Osteocyte (in vitro differentiated cells): ENCODE data around the gene CNNM2. TPM values are rescaled to one million over a fixed set of nuclear protein-coding genes. Genes with fewer than 3 reads are reported as not detected.

Experiments
- DNase-seq: peaks from one replicate; pipeline ENCODE4 v3.0.0; 2021; ENCODE audit warnings: mixed read lengths; ENCODE audit not compliant: unreplicated experiment; ENCODE audit errors: extremely low spot score
- H3K27ac Mint-ChIP-seq: one replicate; pipeline ENCODE4 v1.8.0; 2021; ENCODE audit warnings: mild to moderate bottlenecking, mixed read lengths; ENCODE audit not compliant: unreplicated experiment
- H3K27me3 Mint-ChIP-seq: one replicate; pipeline ENCODE4 v1.8.0; 2021; ENCODE audit warnings: mixed read lengths; ENCODE audit not compliant: unreplicated experiment
- H3K36me3 Mint-ChIP-seq: one replicate; pipeline ENCODE4 v1.8.0; 2021; ENCODE audit warnings: mixed read lengths; ENCODE audit not compliant: unreplicated experiment
- H3K4me1 Mint-ChIP-seq: one replicate; pipeline ENCODE4 v1.8.0; 2021; ENCODE audit warnings: mixed read lengths; ENCODE audit not compliant: unreplicated experiment
- H3K4me3 Mint-ChIP-seq: one replicate; pipeline ENCODE4 v1.8.0; 2021; ENCODE audit warnings: mild to moderate bottlenecking, moderate library complexity, mixed read lengths; ENCODE audit not compliant: unreplicated experiment
- H3K9me3 Mint-ChIP-seq: one replicate; pipeline ENCODE4 v1.8.0; 2021; ENCODE audit warnings: mixed read lengths; ENCODE audit not compliant: unreplicated experiment
- total RNA-seq: library from RNA; stranded (reverse); gene quantifications from 2 replicates; pipeline ENCODE4 v1.2.1, GENCODE V29; 2021
- TF ChIP-seq, protein P1 (sequence below): fragments of 200-600 bp; sonication (generic); IDR thresholded peaks from 2 replicates; pipeline ENCODE4 v1.5.0; 2021; ENCODE audit warnings: antibody characterized with exemption, mild to moderate bottlenecking, moderate library complexity

CNNM2 gene
- total RNA-seq, 1 donor from 2014 or later, result 11.7 TPM

DNA sequence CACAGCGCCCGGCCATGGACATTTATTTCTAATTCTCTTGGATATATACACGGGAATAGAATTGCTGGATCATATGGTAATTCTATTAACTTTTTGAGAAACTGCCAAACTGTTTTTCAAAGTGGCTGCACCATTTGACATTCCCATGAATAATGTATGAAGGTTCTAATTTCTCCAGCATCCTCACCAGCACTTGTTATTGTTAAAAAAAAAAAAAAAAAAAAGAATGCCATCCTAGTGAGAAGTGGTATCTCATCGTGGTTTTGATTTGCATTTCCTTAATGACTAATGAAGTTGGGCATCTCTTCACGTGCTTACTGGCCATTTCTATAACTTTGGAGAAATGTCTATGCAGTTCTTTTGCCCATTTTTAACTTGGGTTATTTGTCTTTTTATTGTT is 13.5 kb downstream of the CNNM2 start:
- peaks cover 5% of the 10 kb centered on the region for H3K9me3 Mint-ChIP-seq
- H3K4me1 Mint-ChIP-seq, result no peaks in the 10 kb centered on the region
- TF ChIP-seq, protein P1, sequence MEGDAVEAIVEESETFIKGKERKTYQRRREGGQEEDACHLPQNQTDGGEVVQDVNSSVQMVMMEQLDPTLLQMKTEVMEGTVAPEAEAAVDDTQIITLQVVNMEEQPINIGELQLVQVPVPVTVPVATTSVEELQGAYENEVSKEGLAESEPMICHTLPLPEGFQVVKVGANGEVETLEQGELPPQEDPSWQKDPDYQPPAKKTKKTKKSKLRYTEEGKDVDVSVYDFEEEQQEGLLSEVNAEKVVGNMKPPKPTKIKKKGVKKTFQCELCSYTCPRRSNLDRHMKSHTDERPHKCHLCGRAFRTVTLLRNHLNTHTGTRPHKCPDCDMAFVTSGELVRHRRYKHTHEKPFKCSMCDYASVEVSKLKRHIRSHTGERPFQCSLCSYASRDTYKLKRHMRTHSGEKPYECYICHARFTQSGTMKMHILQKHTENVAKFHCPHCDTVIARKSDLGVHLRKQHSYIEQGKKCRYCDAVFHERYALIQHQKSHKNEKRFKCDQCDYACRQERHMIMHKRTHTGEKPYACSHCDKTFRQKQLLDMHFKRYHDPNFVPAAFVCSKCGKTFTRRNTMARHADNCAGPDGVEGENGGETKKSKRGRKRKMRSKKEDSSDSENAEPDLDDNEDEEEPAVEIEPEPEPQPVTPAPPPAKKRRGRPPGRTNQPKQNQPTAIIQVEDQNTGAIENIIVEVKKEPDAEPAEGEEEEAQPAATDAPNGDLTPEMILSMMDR, result no peak
- H3K4me3 Mint-ChIP-seq, result no peak overlapping the region
- no peaks in the 10 kb centered on the region for H3K27me3 Mint-ChIP-seq
- H3K27ac Mint-ChIP-seq, result no peak overlapping the region
- peaks cover 24% of the 10 kb centered on the region for H3K36me3 Mint-ChIP-seq
- DNase-seq, result no peak

DNA sequence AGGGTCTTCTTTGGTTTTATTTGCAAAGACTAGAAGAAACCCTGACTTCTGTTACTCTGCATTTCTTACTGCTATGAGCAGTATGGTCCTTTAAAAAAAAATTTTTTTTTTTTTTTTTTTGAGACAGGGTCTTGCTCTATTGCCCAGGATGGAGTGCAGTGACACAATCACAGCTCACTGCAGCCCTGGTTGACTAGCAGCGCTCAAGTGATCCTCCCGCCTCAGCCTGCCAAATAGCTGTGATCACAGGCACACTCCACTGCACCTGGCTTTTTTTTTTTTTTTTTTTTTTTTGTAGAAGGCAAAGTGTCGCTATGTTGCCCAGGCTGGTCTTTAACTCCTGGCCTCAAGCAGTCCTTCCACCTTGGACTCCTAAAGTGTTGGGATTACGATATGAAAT is 17.4 kb downstream of the CNNM2 start:
- Mint-ChIP-seq H3K9me3 (peaks cover 5% of the 10 kb centered on the region), H3K4me1 (no peaks in the 10 kb centered on the region), H3K4me3 (no peak overlapping the region), H3K27ac (no peak overlapping the region), H3K36me3 (peaks cover 14% of the 10 kb centered on the region), H3K27me3 (peaks cover 2% of the 10 kb centered on the region)
- TF ChIP-seq, protein P1, result no peak
- DNase-seq, result no peak

DNA sequence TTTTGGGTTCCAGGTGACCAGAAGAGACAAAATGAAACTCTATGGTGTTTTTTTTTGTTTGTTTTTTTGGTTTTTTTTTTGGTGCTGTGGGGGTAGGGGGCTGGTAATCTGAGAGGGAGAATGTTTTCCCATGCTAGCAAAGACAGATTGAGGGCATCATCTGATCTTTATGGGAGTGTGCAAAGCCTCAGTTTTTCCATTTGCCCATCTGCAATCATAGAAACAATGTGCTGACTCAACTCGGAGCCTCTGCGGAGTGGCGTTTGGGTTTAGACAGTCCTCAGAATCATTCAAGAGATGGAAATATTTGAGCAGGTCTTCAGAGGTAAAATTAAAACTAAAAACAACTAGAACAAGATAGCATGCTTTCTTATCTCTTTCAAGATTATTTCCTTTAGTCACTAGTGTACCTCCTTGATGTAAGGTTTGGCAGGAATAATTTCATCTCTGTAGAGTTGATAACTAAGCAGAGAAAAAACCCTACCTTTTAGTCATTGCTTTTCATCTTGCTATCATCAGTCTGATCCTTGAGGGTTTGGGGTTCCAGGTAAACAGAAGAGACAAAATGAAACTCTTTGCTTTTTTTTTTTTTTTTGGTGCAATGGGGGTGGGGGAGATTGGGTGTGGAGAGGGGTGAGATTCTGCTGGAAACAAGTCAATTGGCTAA is 18.0 kb downstream of the CNNM2 start:
- Mint-ChIP-seq H3K36me3 (peaks cover 9% of the 10 kb centered on the region), H3K9me3 (peaks cover 5% of the 10 kb centered on the region), H3K4me3 (no peak overlapping the region), H3K27me3 (peaks cover 2% of the 10 kb centered on the region), H3K27ac (no peak overlapping the region), H3K4me1 (no peaks in the 10 kb centered on the region)
- TF ChIP-seq, protein P1, result no peak
- DNase-seq, result no peak

DNA sequence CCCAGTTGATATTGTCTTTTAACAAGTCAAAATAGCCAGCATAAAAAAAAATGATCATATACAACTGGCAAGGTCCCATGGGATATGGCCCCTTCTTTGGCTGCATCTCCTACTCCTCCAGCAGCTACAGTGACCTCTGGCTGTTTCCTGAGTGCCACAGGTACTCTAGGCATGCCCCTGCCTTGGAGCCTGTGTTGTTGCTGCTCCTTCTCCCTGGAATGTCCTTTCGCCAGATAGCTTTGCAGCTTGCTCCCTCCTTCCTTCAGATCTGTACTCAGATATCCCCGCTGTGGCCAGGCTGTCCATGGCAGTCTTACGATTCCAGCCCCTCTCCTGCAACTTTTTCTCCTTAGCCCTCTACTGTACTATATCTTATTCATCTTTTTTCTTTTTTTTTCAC is 23.3 kb downstream of the CNNM2 start:
- Mint-ChIP-seq H3K4me3 (no peak overlapping the region), H3K27me3 (peaks cover 4% of the 10 kb centered on the region), H3K4me1 (no peaks in the 10 kb centered on the region), H3K9me3 (no peaks in the 10 kb centered on the region), H3K36me3 (peaks cover 2% of the 10 kb centered on the region), H3K27ac (no peak overlapping the region)
- TF ChIP-seq, protein P1, result no peak
- DNase-seq, result no peak

DNA sequence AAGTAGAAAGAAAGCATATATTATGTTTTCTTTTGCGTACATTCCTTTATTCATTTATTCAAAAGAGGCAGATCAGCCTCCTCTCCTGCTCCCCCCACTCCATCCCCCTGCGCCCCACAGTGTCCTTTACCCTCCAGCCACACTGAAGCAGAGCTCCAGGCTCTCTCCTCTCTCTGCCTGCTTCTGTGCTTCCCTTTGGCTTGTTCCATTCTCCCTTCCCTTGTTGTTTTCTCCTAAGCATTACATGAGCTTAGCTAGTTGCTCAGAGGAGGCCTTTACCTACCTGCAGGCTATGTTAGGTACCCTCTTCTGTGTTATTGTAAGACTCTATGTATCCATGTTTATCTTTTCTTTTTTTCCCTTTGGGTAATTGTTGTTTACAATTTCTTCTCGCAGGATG is 27.4 kb downstream of the CNNM2 start:
- no peak for DNase-seq
- Mint-ChIP-seq H3K4me1 (no peaks in the 10 kb centered on the region), H3K27ac (no peak overlapping the region), H3K27me3 (peaks cover 2% of the 10 kb centered on the region), H3K4me3 (no peak overlapping the region), H3K9me3 (no peaks in the 10 kb centered on the region), H3K36me3 (peaks cover 2% of the 10 kb centered on the region)
- TF ChIP-seq, protein P1, result no peak
